Neutrophil (primary cell): ENCODE results near the gene BHLHE40.

Experiments
- H3K27ac ChIP-seq: fragments of 200-600 bp; sonication (generic); 2 replicates; pipeline ENCODE4 v1.5.1; 2016; ENCODE audit warnings: mild to moderate bottlenecking, moderate library complexity
- H3K27me3 ChIP-seq: fragments of 200-600 bp; sonication (generic); 2 replicates; pipeline ENCODE4 v1.6.0; 2016; ENCODE audit warnings: mild to moderate bottlenecking
- H3K36me3 ChIP-seq: fragments of 200-600 bp; sonication (generic); 2 replicates; pipeline ENCODE4 v1.5.1; 2017
- H3K4me1 ChIP-seq, 2 experiments: fragments of 200-600 bp in 1 of 2; sonication (generic) in 1 of 2; 1 replicate in 1 of 2; 2 replicates in 1 of 2; pipeline versions ENCODE4 v1.5.1 to v1.6.1; 2013 to 2016; ENCODE audit warnings: low read depth in 1 of 2, low read length in 1 of 2, mild to moderate bottlenecking in 1 of 2, moderate library complexity in 1 of 2; ENCODE audit not compliant: control insufficient read depth in 1 of 2, insufficient read depth in 1 of 2
- H3K4me3 ChIP-seq, 2 experiments: fragments of 200-600 bp in 1 of 2; sonication (generic) in 1 of 2; 1 replicate in 1 of 2; 2 replicates in 1 of 2; pipeline ENCODE4 v1.5.1; 2013 to 2016; ENCODE audit warnings: low read depth in 1 of 2, low read length in 1 of 2, mild to moderate bottlenecking in 1 of 2, moderate library complexity in 1 of 2
- H3K9me3 ChIP-seq: fragments of 200-600 bp; sonication (generic); 2 replicates; pipeline ENCODE4 v1.5.1; 2016
- TF ChIP-seq, protein P1 (sequence below): fragments of 200-600 bp; sonication (generic); IDR thresholded peaks from 2 replicates; pipeline ENCODE4 v1.5.1; 2016; ENCODE audit warnings: antibody characterized with exemption

BHLHE40 gene

GRCh38 chr3:5006755-5007202 is 27.5 kb downstream of the BHLHE40 start:
- H3K4me1 ChIP-seq: peaks cover 14 to 24% of the 10 kb centered on the region in 2 experiments
- no peaks in the 10 kb centered on the region for H3K9me3 ChIP-seq
- H3K36me3 ChIP-seq: no peaks in the 10 kb centered on the region
- H3K27ac ChIP-seq: peak overlapping the region; percentile 39
- no peak overlapping the region for H3K4me3 ChIP-seq
- TF ChIP-seq, protein P1, sequence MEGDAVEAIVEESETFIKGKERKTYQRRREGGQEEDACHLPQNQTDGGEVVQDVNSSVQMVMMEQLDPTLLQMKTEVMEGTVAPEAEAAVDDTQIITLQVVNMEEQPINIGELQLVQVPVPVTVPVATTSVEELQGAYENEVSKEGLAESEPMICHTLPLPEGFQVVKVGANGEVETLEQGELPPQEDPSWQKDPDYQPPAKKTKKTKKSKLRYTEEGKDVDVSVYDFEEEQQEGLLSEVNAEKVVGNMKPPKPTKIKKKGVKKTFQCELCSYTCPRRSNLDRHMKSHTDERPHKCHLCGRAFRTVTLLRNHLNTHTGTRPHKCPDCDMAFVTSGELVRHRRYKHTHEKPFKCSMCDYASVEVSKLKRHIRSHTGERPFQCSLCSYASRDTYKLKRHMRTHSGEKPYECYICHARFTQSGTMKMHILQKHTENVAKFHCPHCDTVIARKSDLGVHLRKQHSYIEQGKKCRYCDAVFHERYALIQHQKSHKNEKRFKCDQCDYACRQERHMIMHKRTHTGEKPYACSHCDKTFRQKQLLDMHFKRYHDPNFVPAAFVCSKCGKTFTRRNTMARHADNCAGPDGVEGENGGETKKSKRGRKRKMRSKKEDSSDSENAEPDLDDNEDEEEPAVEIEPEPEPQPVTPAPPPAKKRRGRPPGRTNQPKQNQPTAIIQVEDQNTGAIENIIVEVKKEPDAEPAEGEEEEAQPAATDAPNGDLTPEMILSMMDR: no peak
- peaks cover 5% of the 10 kb centered on the region for H3K27me3 ChIP-seq

GRCh38 chr3:5007873-5008272 is 28.6 kb downstream of the BHLHE40 start:
- Histone ChIP-seq H3K27ac (no peak overlapping the region), H3K36me3 (no peaks in the 10 kb centered on the region), H3K27me3 (peaks cover under 1% of the 10 kb centered on the region), H3K9me3 (no peaks in the 10 kb centered on the region), H3K4me3 (no peak overlapping the region), H3K4me1 (peaks cover 25 to 34% of the 10 kb centered on the region in 2 experiments)
- TF ChIP-seq, protein P1: no peak

DNA sequence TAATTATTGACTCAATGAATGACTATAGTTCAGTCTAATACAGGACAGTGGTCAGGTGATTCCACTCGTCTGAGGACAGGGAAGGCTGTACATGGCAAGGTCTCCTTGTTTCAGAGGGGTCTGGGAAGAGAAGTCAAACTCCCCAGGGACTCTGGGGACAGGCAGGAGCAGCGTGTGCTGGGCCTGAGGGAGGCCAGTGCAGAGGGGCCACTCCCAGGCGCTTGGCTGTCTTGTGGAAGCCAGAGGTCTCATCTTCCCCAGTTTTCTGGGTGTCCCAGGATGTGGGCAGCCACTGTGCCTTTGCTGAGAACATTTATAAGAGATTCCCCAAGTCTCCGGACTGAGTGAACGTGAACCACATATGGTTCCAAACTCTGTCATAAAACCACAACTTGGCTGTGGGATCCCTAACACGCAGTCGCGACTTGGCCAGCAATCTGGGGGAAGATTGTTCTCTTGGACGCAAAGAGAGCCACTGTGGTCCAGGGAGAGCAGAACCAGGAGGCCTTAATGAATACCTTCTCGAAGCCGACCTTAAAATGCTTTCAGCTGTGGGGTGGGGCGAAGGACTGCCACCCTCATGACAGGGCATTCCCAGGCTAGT is 30.4 kb downstream of the BHLHE40 start:
- Histone ChIP-seq H3K4me1 (peaks cover 43 to 52% of the 10 kb centered on the region in 2 experiments), H3K9me3 (no peaks in the 10 kb centered on the region), H3K4me3 (no peak overlapping the region), H3K27me3 (no peaks in the 10 kb centered on the region), H3K27ac (no peak overlapping the region), H3K36me3 (no peaks in the 10 kb centered on the region)
- TF ChIP-seq, protein P1: no peak

- H3K4me1 ChIP-seq: peaks cover 47 to 57% of the 10 kb centered on the region in 2 experiments
- no peaks in the 10 kb centered on the region for H3K36me3 ChIP-seq
- H3K27ac ChIP-seq: no peak overlapping the region
- TF ChIP-seq, protein P1: no peak
- H3K9me3 ChIP-seq: no peaks in the 10 kb centered on the region
- H3K4me3 ChIP-seq: no peak overlapping the region
- H3K27me3 ChIP-seq: no peaks in the 10 kb centered on the region
Observed at GRCh38 chr3:5010140-5010539, 30.9 kb downstream of the BHLHE40 start.

GRCh38 chr3:5010706-5011554 is 31.7 kb downstream of the BHLHE40 start:
- TF ChIP-seq, protein P1: no peak
- H3K36me3 ChIP-seq: no peaks in the 10 kb centered on the region
- peaks cover 55 to 65% of the 10 kb centered on the region in 2 experiments for H3K4me1 ChIP-seq
- H3K4me3 ChIP-seq: peak overlapping the region; percentile 45 to 57
- H3K27ac ChIP-seq: peak overlapping the region; percentile 96
- no peaks in the 10 kb centered on the region for H3K27me3 ChIP-seq
- H3K9me3 ChIP-seq: no peaks in the 10 kb centered on the region
